Coronary artery (tissue), 2 donors: ENCODE results near the gene RAB31.
A peak's percentile ranks its signal among the peaks of the same experiment; 100 is the strongest.

Source experiments
- DNase-seq: peaks from one replicate; pipeline ENCODE4 v3.0.0-alpha.2; 2017; ENCODE audit warnings: low spot score
- H3K27ac ChIP-seq, 2 donors: fragments of 200-600 bp; sonication (generic); one replicate each; pipeline ENCODE4 v1.5.1; 2016 to 2019
- H3K4me3 ChIP-seq: fragments of 200-600 bp; sonication (generic); 2 replicates; pipeline ENCODE4 v1.5.1; 2016; ENCODE audit warnings: mild to moderate bottlenecking, moderate library complexity
- TF ChIP-seq, protein P1 (sequence below): fragments of 200-600 bp; sonication (generic); IDR thresholded peaks from one replicate; pipeline ENCODE4 v1.5.1; 2019; ENCODE audit warnings: antibody characterized with exemption

The RAB31 gene

DNA sequence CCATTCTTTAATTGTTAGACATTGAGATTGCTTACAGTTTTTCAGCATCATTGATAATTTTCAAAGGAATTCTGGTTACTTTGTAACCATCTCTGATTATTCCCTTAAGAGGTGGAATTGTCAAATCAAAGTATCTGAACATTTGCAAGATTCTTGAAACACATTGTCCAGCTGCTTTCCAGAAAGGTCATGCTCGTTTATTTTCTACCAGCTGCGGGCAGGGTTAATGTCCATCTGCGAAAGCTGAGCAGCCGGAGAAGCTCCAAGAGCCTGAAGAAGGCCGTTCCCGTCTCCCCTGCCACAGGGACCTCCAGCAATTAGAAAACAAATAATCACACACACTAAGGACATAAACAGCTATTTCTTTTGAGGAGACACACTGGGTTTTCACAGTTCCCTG is 101.6 kb downstream of the RAB31 start:
- TF ChIP-seq, protein P1, sequence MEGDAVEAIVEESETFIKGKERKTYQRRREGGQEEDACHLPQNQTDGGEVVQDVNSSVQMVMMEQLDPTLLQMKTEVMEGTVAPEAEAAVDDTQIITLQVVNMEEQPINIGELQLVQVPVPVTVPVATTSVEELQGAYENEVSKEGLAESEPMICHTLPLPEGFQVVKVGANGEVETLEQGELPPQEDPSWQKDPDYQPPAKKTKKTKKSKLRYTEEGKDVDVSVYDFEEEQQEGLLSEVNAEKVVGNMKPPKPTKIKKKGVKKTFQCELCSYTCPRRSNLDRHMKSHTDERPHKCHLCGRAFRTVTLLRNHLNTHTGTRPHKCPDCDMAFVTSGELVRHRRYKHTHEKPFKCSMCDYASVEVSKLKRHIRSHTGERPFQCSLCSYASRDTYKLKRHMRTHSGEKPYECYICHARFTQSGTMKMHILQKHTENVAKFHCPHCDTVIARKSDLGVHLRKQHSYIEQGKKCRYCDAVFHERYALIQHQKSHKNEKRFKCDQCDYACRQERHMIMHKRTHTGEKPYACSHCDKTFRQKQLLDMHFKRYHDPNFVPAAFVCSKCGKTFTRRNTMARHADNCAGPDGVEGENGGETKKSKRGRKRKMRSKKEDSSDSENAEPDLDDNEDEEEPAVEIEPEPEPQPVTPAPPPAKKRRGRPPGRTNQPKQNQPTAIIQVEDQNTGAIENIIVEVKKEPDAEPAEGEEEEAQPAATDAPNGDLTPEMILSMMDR = no peak
- DNase-seq = no peak
- peak overlapping the region; percentile 39 to 87 for H3K27ac ChIP-seq
- no peak overlapping the region for H3K4me3 ChIP-seq

DNA sequence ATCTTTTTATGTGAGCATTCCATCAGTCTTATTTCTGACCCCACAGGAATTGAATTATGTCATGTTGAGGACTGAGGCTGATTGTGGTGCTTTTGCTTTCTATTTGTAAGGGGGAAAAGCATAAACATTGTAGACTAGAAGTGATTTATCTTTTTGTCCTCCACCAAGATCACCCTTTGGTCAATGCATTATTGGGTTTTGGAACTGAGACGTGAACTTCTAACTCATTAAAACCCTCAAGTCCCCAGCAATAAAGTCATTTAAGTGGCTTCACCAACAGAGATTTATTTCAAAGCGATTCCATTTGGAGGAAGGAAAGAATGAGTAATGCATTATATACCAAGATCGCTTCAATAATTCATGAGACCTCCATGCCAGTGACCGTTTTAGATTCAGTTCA is 102.2 kb downstream of the RAB31 start:
- Histone ChIP-seq H3K27ac (peak overlapping the region; percentile 23 to 87), H3K4me3 (no peak overlapping the region)
- TF ChIP-seq, protein P1 = no peak
- no peak for DNase-seq

DNA sequence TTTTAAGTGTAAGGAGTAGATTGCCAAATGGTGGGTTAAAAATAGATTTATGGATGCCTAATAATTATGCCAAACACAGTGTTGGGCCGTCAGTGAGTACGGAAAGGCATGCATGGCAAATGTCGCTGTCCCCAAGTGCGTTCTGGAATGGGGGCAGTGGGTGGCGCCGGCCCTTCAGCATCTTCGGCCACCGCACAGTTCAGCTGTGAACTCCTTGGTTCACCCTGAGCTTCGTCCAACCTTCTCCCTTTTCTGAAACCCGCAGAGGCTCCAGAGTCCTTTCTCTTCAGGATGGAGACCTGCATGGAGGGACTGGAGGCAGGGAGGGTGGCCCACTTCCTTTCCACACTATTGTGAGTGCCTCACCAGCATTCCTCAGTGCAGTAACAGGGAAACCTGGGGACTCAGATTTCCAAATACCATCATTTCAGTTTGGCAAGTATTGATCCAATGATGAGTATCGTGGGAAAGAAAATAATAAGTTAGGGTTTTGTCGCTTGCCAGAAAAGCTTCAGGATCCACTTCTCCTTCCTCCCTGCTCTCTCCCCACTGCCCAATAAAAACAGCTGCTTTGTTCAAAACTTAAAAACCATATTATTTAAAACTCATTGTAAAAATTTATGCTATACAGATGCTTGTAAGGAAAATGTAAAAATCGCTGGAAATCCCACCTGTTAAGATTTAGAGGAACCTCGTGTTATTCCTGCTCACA is 103.0 kb downstream of the RAB31 start:
- H3K27ac ChIP-seq = peak overlapping the region in 1 of 2 donors; percentile 87
- H3K4me3 ChIP-seq = no peak overlapping the region
- no peak for DNase-seq
- TF ChIP-seq, protein P1 = no peak

DNA sequence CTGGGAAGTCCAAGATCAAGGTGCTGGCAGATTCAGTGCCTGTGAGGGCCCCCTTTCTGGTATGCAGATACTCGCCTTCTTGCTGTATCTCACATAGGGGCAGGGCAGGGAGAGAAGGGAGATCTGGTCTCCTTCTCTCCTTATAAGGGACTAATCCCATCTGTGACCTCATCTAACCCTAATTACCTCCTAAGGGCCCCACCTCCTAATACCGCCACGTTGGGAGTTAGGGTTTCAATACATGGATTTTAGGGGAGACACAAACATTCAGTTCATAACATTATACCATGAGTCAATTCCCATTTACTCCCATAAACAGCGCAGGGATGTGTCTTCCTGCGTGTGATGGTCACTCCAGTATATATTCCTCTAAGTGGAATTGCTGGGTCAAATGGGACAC is 103.9 kb downstream of the RAB31 start:
- H3K27ac ChIP-seq = peak overlapping the region in 1 of 2 donors; percentile 50
- TF ChIP-seq, protein P1 = no peak
- no peak for DNase-seq
- H3K4me3 ChIP-seq = no peak overlapping the region

DNA sequence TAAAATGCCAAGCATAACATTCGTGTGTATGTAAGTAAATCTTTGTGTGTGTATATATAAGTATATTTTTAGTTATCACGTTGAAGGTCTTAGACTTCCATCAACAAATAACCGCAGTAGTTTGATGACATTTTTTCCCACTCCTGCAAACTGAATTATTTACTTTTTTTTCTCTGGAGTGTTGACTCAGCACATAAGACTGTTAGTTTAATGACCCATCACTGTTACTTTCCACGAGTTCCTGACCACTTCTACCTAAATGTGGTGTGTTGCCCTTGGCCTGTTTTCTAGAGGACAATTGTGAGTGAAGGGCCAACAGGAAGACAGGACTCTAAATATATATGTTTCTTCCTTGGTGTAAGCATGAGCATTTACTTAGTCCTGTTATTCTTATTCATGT is 106.3 kb downstream of the RAB31 start:
- TF ChIP-seq, protein P1 = no peak
- DNase-seq = no peak
- peak overlapping the region in 1 of 2 donors; percentile 63 for H3K27ac ChIP-seq

DNA sequence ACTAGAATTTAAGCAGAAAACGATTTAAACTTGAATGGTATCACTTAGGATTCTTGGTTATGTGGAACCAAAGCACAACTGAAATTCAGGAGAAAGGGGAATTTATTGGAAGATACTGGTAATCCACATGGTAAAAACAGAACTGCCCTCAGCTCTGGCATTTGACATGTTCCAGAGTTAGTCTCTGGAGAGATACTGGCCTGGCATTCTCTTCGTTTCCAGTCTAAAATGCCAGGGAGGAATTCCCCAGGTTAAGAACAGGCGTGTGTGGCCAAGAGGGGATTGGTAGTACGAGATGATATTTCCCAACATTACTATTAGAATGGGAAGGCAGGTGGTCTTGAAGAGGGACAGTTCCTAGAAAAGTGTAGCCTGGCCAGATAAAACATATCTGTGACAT is 109.2 kb downstream of the RAB31 start:
- Histone ChIP-seq H3K4me3 (no peak overlapping the region), H3K27ac (no peak overlapping the region)
- no peak for DNase-seq
- TF ChIP-seq, protein P1 = no peak

More for the DNA sequence above, 106.3 kb downstream of the RAB31 start:
- no peak overlapping the region for H3K4me3 ChIP-seq

DNA sequence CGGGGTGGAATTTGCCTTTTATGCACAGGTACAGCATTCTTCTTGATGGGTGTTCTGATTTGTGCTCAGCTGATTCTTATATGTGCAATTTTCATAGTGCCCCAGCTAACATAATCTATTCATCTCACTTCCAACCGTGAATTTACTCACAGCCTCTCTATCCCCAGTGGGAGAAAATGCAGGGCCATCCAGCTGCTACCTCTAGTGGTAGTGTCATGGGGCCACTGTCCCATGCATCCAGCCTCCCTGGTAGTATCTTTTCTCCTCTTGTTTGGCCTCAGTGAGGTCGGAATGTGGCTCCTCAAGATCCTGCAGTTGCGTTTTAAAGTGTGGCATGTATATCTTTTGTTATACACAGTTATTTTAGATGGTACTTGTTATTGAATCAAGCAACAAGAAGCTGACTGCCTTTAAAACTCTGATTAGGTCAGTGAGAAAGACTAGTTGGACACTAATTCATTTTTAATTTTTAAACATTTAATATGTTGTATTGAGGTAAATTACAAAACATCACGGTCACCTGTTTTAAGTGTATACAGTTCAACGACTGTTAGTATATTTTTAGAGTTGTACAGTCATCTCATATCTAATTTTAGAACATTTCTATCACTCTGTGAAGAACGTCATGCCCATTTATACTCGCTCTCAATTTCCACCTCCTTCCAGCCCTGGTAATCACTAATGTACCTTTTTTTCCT is 109.8 kb downstream of the RAB31 start:
- Histone ChIP-seq H3K27ac (no peak overlapping the region), H3K4me3 (no peak overlapping the region)
- no peak for DNase-seq

More for the DNA sequence above, 109.8 kb downstream of the RAB31 start:
- TF ChIP-seq, protein P1 = no peak
